ENCODE data around the gene KRTAP4-1.
"Not testable (repeated sequence)": the region's sequence is repeated elsewhere in the genome, so short reads cannot be mapped to it uniquely, and the experiment has no call there.

Gene KRTAP4-1

GRCh38 chr17:41184480-41184961 is at the start of gene KRTAP4-1:
Gene KRTAP4-1, minus strand, starts transcription at chr17:41184911. Its CDS starts 57 bp downstream, at chr17:41184854.
- DNase-seq (ENCODE audit: low spot score): no peak

- DNase-seq (ENCODE audit: low spot score): not testable (repeated sequence)
These were observed 47.8 kb upstream of the KRTAP4-1 start, which contains the start of gene KRTAP9-3 for GRCh38 chr17:41232399-41233105. Gene KRTAP9-3, plus strand, starts transcription at chr17:41232449. Its CDS starts 53 bp downstream, at chr17:41232502.

GRCh38 chr17:41231731-41232130 is 47.0 kb upstream of the KRTAP4-1 start:
- DNase-seq (ENCODE audit: low spot score): no peak

GRCh38 chr17:41230094-41230493 is 45.4 kb upstream of the KRTAP4-1 start:
- DNase-seq (ENCODE audit: low spot score): no peak

- DNase-seq (ENCODE audit: low spot score): not testable (repeated sequence)
These were observed 41.9 kb upstream of the KRTAP4-1 start, which contains the start of gene KRTAP9-2 for GRCh38 chr17:41226598-41227095. Gene KRTAP9-2, plus strand, starts transcription at chr17:41226648. Its CDS starts 7 bp downstream, at chr17:41226655.

- no peak for DNase-seq (ENCODE audit: low spot score)
These were observed 41.3 kb upstream of the KRTAP4-1 start for GRCh38 chr17:41226051-41226450.

- DNase-seq (ENCODE audit: low spot score): no peak
These were observed 39.1 kb upstream of the KRTAP4-1 start for GRCh38 chr17:41223821-41224220.

GRCh38 chr17:41215681-41216080 is 31.0 kb upstream of the KRTAP4-1 start:
- no peak for DNase-seq (ENCODE audit: low spot score)

GRCh38 chr17:41212524-41213169 is 27.9 kb upstream of the KRTAP4-1 start:
- no peak for DNase-seq (ENCODE audit: low spot score)

GRCh38 chr17:41211845-41212466 is 27.2 kb upstream of the KRTAP4-1 start:
- peak; percentile 58 for DNase-seq (ENCODE audit: low spot score)

GRCh38 chr17:41199421-41200078 is 14.8 kb upstream of the KRTAP4-1 start:
- no peak for DNase-seq (ENCODE audit: low spot score)

- no peak for DNase-seq (ENCODE audit: low spot score)
These were observed 11.4 kb upstream of the KRTAP4-1 start for GRCh38 chr17:41196068-41196467.

GRCh38 chr17:41190328-41190727 is 5.6 kb upstream of the KRTAP4-1 start:
- DNase-seq (ENCODE audit: low spot score): no peak

GRCh38 chr17:41189837-41190318 is 5.2 kb upstream of the KRTAP4-1 start, which contains the start of gene KRTAP9-1:
Gene KRTAP9-1, plus strand, starts transcription at chr17:41189887. Its CDS starts 0 bp downstream, at chr17:41189887.
- not testable (repeated sequence) for DNase-seq (ENCODE audit: low spot score)

GRCh38 chr17:41186872-41187271 is 2.2 kb upstream of the KRTAP4-1 start:
- DNase-seq (ENCODE audit: low spot score): no peak

- no peak for DNase-seq (ENCODE audit: low spot score)
These were observed 290 bp upstream of the KRTAP4-1 start for GRCh38 chr17:41185001-41185400.

GRCh38 chr17:41178843-41179616 is 5.7 kb downstream of the KRTAP4-1 start:
- peak; percentile 59 for DNase-seq (ENCODE audit: low spot score)

GRCh38 chr17:41178341-41178740 is 6.4 kb downstream of the KRTAP4-1 start:
- peak; percentile 30 for DNase-seq (ENCODE audit: low spot score)

- DNase-seq (ENCODE audit: low spot score): no peak
These were observed 6.9 kb downstream of the KRTAP4-1 start, which contains the start of gene KRTAP4-2 for GRCh38 chr17:41177727-41178271. Gene KRTAP4-2, minus strand, starts transcription at chr17:41178221. Its CDS starts 57 bp downstream, at chr17:41178164.

- no peak for DNase-seq (ENCODE audit: low spot score)
These were observed 7.8 kb downstream of the KRTAP4-1 start for GRCh38 chr17:41176744-41177387.
